ENCODE results near the gene ARHGAP9.

The ARHGAP9 gene

GRCh38 chr12:57485695-57486094 is 6.0 kb upstream of the ARHGAP9 start:
- H3K9me3 ChIP-seq: no peaks in the 10 kb centered on the region
- H3K4me3 ChIP-seq: no peak overlapping the region
- H3K27me3 ChIP-seq: no peaks in the 10 kb centered on the region
- peaks cover 18% of the 10 kb centered on the region; the same call in 1 of the 2 replicates for H4K20me1 ChIP-seq
- H3K36me3 ChIP-seq: peaks cover 20% of the 10 kb centered on the region
- H3K9ac ChIP-seq: no peak overlapping the region
- peaks cover 22% of the 10 kb centered on the region for H3K4me1 ChIP-seq
- no peak overlapping the region for H3K27ac ChIP-seq
- H3K4me2 ChIP-seq: no peak overlapping the region
- TF ChIP-seq Cebpa-rat (IDR thresholded peaks at IDR 0.05): no peak

- Histone ChIP-seq H3K4me2 (no peak overlapping the region), H3K36me3 (no peaks in the 10 kb centered on the region), H4K20me1 (no peaks in the 10 kb centered on the region), H3K4me1 (peaks cover 30% of the 10 kb centered on the region), H3K4me3 (no peak overlapping the region), H3K27me3 (no peaks in the 10 kb centered on the region), H3K9me3 (no peaks in the 10 kb centered on the region), H3K27ac (no peak overlapping the region), H3K9ac (no peak overlapping the region)
- TF ChIP-seq Cebpa-rat (IDR thresholded peaks at IDR 0.05): no peak
These were observed 3.8 kb upstream of the ARHGAP9 start for GRCh38 chr12:57483466-57483865.

- Histone ChIP-seq H3K4me2 (no peak overlapping the region), H3K4me1 (peaks cover 42% of the 10 kb centered on the region), H3K9ac (no peak overlapping the region), H3K36me3 (no peaks in the 10 kb centered on the region), H3K27ac (no peak overlapping the region), H3K9me3 (no peaks in the 10 kb centered on the region), H3K4me3 (no peak overlapping the region), H4K20me1 (no peaks in the 10 kb centered on the region), H3K27me3 (no peaks in the 10 kb centered on the region)
- no peak for TF ChIP-seq Cebpa-rat (IDR thresholded peaks at IDR 0.05)
These were observed 2.0 kb upstream of the ARHGAP9 start for GRCh38 chr12:57481671-57482070.

- no peaks in the 10 kb centered on the region for H4K20me1 ChIP-seq
- peaks cover 6% of the 10 kb centered on the region; the same call in 1 of the 2 replicates for H3K27me3 ChIP-seq
- H3K9ac ChIP-seq: no peak overlapping the region
- H3K4me1 ChIP-seq: peaks cover 63% of the 10 kb centered on the region
- peak overlapping the region; percentile 88 for H3K27ac ChIP-seq
- H3K4me3 ChIP-seq: peak overlapping the region; percentile 28; the same call in 1 of the 2 replicates
- no peaks in the 10 kb centered on the region for H3K9me3 ChIP-seq
- peak overlapping the region; percentile 99 for H3K4me2 ChIP-seq
- no peak for TF ChIP-seq Cebpa-rat (IDR thresholded peaks at IDR 0.05)
- peaks cover 16% of the 10 kb centered on the region for H3K36me3 ChIP-seq
These were observed 657 bp downstream of the ARHGAP9 start for GRCh38 chr12:57479043-57479375.

GRCh38 chr12:57477710-57478681 is 1.7 kb downstream of the ARHGAP9 start:
- Histone ChIP-seq H3K27ac (peak overlapping the region; percentile 88), H3K4me2 (peak overlapping the region; percentile 99), H3K36me3 (peaks cover 25% of the 10 kb centered on the region), H4K20me1 (no peaks in the 10 kb centered on the region), H3K4me1 (peaks cover 63% of the 10 kb centered on the region), H3K4me3 (peak overlapping the region; percentile 66), H3K27me3 (peaks cover 6% of the 10 kb centered on the region; the same call in 1 of the 2 replicates), H3K9ac (peak overlapping the region; percentile 87), H3K9me3 (no peaks in the 10 kb centered on the region)
- no peak for TF ChIP-seq Cebpa-rat (IDR thresholded peaks at IDR 0.05)

GRCh38 chr12:57476993-57477709 is 2.5 kb downstream of the ARHGAP9 start:
- no peaks in the 10 kb centered on the region for H4K20me1 ChIP-seq
- no peaks in the 10 kb centered on the region for H3K9me3 ChIP-seq
- H3K27me3 ChIP-seq: peaks cover 6% of the 10 kb centered on the region; the same call in 1 of the 2 replicates
- peaks cover 34% of the 10 kb centered on the region for H3K36me3 ChIP-seq
- H3K4me1 ChIP-seq: peaks cover 63% of the 10 kb centered on the region
- H3K27ac ChIP-seq: peak overlapping the region; percentile 88
- H3K9ac ChIP-seq: peak overlapping the region; percentile 87
- no peak for TF ChIP-seq Cebpa-rat (IDR thresholded peaks at IDR 0.05)
- peak overlapping the region; percentile 99 for H3K4me2 ChIP-seq
- peak overlapping the region; percentile 66 for H3K4me3 ChIP-seq

- TF ChIP-seq Cebpa-rat (IDR thresholded peaks at IDR 0.05): no peak
- Histone ChIP-seq H3K9me3 (no peaks in the 10 kb centered on the region), H3K4me1 (peaks cover 63% of the 10 kb centered on the region), H4K20me1 (no peaks in the 10 kb centered on the region), H3K4me2 (peak overlapping the region; percentile 99), H3K36me3 (peaks cover 41% of the 10 kb centered on the region), H3K27me3 (peaks cover 6% of the 10 kb centered on the region; the same call in 1 of the 2 replicates), H3K9ac (peak overlapping the region; percentile 87), H3K27ac (peak overlapping the region; percentile 88), H3K4me3 (peak overlapping the region; percentile 66)
These were observed 3.3 kb downstream of the ARHGAP9 start for GRCh38 chr12:57476162-57476992.

- Histone ChIP-seq H3K9ac (peak overlapping the region; percentile 87), H3K27ac (peak overlapping the region; percentile 88), H3K27me3 (peaks cover 6% of the 10 kb centered on the region; the same call in 1 of the 2 replicates), H3K4me3 (peak overlapping the region; percentile 66), H3K36me3 (peaks cover 49% of the 10 kb centered on the region), H4K20me1 (no peaks in the 10 kb centered on the region), H3K4me1 (peaks cover 59% of the 10 kb centered on the region), H3K9me3 (no peaks in the 10 kb centered on the region), H3K4me2 (peak overlapping the region; percentile 99)
- no peak for TF ChIP-seq Cebpa-rat (IDR thresholded peaks at IDR 0.05)
These were observed 4.2 kb downstream of the ARHGAP9 start for GRCh38 chr12:57475271-57476161.

All from BLaER1 (cell line).